ENCODE data around the gene C12orf43.

C12orf43 gene

DNA sequence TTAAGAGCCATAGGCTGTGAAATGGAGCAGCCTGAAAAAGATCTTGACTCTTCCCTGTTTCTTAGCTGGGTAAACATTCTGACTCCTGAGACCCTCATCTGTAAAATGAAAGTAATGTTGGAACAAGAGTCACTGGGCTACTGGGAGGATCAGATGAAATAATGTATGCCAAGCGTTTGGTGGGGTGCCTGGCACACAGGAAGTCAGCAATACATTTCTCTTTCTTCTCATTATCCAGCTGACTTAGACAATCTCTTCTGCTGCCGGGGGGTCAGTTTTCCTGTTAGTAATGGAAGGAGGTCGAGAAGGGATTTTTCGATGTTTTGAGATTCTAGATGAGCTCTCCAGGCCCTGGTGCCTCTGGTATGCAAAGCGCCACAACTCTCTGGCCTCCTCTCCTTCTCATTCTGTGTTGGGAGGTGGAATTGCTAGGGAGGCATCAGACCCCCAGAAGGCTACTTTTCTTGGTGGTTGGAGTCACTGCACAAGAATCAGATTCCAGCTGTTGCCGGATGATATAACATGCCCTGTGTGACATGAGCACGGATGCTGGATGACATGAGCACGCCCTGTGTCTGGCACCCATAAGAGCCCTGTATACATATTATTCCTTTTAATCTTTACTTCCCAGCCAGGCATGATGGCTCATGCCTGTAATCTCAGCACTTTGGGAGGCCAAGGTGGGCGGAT lies 18.5 kb upstream of the C12orf43 start:
- no peak for DNase-seq
- intact Hi-C loops (cut with DNase I), result no loop called here

DNA sequence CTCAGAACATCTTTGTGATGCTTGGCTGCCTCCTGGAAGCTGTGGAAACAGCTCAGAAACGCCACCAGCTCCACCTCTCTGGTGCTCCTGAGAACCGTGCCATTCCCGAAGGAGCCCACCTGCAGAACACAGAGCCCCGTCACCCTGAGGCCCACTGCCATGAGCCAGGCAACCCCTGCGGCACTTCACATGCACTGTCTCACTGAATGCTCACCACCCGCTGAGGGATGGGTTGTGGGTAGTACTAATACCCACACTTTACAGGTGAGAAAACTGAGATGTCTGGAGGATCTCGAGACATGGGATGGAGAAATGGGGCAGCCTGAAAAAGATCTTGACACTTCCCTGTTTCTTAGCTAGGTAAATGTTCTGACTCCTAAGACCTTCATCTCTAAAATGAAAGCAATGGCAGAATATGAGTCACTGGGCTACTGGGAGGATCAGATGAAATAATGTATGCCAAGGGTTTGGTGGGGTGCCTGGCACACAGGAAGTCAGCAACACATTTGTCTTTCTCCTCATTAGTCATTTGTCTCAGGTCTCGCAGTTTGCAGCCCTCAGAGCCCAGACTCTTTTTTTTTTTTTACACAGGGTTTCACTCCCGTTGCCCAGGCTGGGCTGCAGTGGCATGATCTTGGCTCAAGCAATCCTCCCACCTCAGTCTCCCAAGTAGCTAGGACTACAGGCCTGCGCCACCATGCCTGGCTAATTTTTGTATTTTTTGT lies 17.5 kb upstream of the C12orf43 start:
- no peak for DNase-seq
- intact Hi-C loops (cut with DNase I), result no loop called here

DNA sequence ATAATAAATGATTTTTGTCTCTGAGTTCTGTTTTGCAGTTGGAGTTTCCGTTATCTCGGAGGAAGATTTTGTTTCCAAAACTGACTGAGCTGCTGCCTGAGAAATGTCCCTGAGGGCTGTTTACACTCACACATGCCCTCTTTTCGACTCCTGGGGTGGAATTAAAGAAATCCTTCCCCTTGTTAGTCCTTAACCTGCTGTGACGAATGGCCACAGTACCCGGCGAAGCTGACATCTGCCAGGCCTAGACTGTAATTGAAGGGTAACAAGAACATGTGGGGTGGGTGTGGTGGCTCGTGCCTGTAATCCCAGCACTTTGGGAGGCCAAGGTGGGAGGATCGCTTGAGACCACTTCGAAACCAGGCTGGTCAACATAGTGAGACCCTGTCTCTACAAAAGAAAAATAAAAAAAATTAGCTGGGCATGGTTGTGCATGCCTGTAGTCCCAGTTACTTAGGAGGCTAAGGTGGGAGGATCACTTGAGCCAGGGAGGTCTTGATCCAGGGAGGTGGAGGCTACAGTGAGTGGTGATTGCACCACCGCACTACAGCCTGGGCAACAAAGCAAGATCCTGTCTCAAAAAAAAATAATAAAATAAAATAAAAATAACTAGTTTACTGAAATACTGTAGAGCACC lies 14.4 kb upstream of the C12orf43 start:
- no peak for DNase-seq
- intact Hi-C loops (cut with DNase I), result no loop called here

DNA sequence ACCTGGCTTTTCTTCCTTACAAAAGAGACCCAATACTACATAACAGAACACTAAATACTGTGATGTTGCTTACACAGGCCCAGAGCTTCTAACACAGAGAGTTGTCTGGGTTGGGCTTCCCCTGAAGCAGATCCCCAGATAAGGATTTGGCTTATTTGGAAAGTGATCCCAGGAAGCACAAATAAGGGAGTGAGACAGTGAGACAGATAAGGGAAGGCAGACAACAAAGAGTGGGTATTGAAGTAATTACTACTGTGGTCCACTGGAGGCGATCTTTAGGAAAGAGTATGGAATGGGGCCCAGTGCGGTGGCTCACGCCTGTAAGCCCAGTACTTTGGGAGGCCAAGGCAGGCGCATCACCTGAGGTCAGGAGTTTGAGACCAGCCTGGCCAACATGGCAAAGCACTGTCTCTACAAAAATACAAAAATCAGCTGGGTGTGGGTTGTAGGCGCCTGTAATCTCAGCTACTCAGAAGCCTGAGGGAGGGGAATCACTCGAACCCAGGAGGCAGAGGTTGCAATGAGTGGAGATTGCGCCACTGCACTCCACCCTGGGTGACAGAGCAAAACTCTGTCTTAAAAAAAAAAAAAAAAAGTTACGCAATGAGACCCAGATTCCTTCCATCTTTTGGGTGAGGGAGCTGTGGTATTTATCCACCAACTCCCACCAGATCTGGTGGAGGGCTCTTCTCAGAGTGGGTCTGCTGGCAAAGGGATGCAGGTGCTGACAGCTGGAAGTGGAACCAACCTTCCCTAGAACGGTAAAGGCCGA lies 10.2 kb upstream of the C12orf43 start:
- no peak for DNase-seq
- intact Hi-C loops (cut with DNase I), result no loop called here

DNA sequence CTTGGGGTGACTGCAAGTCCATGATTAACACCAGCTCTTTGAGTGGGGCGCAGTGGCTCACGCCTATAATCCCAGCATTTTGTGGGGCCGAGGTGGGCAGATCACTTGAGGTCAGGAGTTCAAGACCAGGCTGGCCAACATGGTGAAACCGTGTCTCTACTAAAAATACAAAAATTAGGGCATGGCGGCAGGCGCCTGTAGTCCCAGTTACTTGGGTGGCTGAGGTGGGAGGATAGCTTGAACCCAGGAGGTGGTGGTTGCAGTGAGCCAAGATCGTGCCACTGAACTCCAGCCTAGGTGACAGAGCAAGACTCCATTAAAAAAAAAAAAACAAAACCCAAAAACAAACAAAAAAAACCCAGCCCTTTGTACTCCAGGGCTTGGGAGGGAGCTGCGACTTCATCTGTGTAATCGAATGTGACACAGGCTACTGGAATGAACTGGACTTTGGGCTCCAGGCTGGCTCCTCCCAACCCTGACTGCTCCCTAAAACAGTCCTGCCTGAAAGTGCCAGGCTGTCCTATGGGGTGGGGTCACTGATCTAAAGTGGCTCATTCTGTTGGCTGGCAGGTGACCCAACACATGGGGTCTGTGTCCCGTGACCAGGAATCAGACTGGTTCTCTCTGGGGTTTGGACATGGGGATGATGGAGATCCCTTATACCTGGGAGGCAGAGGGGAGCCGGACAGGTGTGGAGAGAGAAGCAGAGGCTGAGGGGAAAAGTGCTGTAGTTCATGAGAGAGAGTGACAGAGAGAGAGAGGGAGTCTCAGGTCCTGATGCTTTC lies 9.3 kb upstream of the C12orf43 start:
- DNase-seq, result no peak
- intact Hi-C loops (cut with DNase I), result no loop called here

DNA sequence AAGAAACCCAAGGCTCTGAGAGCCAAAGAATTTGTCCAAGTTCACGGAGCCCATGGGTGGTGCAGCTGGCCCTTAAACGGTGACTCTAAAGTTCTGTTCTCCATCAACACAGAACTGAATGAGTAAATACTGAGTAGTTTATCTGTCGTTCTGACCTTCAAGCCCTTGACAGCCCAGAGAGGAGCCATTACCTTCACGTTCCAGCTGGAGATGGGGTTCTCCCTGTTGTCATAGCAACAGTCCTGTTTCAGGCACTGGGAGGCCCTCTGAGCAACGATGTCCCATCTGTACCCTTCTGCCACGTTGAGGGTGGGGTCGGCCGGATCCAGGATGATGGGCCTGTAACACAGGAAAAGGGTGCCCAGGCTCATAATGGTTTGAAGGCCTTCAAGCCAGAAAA lies 7.5 kb upstream of the C12orf43 start:
- no peak for DNase-seq
- intact Hi-C loops (cut with DNase I), result no loop called here

DNA sequence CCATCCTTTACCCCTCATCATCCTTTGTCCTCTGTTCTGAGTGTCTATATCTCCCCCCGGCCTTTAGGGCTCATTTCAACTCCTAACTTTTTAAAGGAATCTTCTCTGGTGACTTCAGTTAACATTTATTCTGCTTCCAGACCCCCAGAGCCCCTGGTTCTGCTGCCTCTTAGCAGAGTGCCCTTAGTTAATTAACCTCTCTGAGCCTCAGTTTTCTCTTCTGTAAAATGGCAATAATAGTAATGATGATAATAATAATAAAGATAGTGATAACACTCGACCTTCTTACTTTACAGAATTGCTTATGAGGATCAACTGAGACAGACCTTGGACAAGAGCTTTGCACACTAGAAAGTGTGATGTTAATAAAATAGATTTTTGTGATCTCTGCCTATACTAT lies 6.4 kb upstream of the C12orf43 start:
- intact Hi-C loops (cut with DNase I), result no loop called here
- DNase-seq, result no peak

DNA sequence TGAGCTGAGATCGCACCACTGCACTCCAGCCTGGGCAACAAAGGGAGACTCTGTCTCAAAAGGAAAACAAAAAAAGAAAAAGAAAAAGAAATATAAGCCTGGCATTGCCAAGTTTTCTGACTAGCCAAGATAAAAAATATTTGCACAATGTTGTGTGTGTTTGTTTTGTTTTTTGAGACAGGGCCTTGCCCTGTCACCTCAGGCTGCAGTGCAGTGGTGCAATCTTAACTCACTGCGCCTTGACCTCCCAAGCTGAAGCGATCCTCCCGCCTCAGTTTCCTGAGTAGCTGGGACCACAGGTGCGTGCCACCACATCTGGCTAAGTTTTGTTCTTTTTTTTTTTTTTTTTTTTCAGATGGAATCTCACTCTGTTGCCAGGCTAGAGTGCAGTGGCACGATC lies 5.5 kb upstream of the C12orf43 start:
- no peak for DNase-seq
- intact Hi-C loops (cut with DNase I), result no loop called here

DNA sequence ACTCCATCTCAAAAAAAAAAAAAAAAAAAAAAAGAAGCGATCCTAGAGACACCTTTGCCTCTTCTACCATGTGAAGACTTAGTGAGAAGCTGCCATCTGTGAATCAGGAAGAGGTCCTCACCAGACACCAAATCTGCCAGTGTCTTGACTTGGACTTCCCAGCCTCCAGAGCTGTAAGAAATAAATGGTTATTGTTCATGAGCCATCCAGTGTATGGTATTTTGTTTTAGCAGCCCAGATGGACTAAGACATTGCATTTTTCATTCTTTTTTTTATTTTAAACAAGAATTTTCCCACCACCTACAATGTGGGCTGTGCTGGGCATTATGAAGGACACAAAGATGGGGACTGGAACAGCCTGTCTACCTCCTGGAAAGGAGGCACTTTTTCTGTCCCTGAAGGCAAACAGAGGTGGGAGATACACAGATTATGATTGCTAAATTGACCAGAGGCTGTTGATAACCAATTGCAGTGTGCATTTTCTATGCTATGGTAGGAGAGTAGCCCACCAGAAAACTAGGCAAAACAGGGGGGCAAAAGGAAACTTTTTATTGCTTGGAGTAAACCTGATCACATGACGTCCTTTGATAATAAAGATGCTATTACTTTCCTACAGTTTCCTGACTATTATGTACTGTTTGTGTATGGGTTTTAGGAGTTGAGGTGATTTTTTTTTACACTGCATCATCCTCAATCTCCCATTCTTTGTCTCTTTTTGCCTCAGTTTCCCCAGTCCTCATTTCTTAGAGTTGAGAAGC lies 2.8 kb upstream of the C12orf43 start:
- intact Hi-C loops (cut with DNase I), result no loop called here
- DNase-seq, result no peak

DNA sequence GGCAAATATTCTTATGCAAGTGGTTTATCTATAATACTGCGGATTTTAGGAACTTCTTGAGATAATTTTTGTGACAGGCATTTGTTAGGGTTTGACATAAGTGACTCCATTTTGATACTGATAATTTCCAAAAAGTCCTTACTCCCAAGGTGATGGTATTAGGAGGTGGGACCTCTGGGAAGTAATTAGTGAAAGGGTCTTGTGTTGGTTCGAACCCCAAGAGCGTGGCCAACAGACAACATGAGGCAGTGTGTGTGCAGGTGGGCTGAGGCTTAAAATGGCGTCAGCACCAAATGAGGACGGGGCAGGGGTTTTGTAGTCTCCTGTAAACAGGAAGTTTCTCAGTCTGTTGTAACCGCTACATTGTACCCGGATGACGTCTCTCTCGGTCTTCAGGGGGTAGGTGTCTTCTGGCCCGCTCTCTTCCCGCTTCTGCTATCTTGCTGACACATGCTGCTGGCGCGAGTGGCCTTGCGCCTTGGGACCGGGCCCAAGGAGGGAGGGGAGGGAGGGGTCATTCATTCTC lies 1.7 kb upstream of the C12orf43 start:
- DNase-seq, result no peak
- intact Hi-C loops (cut with DNase I), result no loop called here

DNA sequence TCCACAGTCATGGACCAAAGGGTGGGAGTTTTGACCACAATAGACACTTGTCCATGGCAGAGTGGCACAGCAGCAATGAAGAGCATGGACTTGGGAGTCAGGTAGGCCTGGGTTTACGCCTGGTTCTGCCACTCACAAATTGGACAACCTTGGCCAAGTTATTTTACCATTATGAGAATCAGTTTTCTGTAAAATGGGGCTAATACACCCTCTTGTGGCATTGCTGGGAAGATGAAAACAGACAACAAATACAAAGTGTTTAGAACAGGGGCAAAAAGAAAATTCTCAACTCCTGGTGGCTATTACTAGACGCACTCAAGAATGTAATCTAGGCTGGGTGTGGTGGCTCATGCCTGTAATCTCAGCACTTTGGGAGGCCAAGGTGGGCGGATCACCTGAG lies 2.6 kb downstream of the C12orf43 start:
- no peak for DNase-seq
- intact Hi-C loops (cut with DNase I), result no loop called here

DNA sequence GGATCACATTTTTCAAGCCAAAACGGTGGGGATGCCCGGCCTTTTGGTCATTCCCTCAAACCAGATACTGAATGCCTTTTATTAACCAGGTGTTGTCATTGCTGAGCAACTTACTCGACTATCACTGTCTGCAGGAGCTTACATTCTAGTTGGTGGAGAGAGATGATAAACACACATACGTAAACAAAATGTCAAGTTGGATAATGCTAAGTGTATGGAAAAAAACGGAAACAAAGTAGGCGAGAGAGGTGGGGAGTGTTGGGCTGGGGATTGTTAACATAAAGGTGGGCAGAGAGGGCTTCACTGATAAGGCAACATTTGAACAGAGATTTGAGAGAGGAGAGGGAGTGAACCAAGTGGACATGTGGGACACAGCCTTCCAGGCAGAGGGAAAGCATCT lies 4.5 kb downstream of the C12orf43 start:
- intact Hi-C loops (cut with DNase I), result no loop called here

DNA sequence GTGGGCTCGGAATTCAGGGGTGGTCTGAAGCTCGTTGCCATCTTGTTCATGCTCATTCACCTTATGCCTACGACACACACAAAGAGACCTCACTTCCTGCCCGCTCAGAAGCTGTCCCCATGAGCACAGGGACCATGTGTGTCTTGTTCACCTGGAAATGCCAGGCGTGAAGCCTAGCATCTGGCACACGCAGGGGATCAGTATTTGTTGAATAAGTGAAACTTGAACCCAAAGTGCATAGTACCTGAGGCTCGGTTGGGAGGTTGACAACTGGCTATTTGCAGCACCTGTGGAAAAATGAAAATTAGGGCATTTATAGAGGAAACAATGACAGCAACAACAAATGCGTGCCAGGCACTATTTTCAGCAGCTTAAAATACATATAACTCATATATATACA lies 5.4 kb downstream of the C12orf43 start:
- intact Hi-C loops (cut with DNase I), result no loop called here
- DNase-seq, result no peak

More for the DNA sequence above, 4.5 kb downstream of the C12orf43 start:
- DNase-seq, result no peak

DNA sequence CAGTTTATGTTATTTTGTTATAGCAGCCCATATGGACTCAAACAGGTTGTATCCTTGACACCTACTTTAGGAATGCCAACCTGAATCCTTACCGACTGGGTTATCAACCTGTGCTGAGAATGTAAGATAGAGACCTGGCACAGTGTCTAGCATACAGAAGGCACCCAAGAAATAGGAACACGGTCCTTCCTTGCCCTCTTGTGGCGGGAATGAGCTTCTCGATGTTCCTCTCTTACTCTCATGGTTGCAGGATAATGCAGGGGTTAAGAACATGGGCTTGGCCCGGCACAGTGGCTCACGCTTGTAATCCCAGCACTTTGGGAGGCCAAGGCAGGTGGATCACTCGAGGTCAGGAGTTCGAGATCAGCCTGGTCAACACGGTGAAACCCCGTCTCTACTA lies 6.5 kb downstream of the C12orf43 start:
- DNase-seq, result peak in 22 of 42 donors; percentile 7 to 61 (median 32)
- intact Hi-C loops (cut with DNase I), result no loop called here

DNA sequence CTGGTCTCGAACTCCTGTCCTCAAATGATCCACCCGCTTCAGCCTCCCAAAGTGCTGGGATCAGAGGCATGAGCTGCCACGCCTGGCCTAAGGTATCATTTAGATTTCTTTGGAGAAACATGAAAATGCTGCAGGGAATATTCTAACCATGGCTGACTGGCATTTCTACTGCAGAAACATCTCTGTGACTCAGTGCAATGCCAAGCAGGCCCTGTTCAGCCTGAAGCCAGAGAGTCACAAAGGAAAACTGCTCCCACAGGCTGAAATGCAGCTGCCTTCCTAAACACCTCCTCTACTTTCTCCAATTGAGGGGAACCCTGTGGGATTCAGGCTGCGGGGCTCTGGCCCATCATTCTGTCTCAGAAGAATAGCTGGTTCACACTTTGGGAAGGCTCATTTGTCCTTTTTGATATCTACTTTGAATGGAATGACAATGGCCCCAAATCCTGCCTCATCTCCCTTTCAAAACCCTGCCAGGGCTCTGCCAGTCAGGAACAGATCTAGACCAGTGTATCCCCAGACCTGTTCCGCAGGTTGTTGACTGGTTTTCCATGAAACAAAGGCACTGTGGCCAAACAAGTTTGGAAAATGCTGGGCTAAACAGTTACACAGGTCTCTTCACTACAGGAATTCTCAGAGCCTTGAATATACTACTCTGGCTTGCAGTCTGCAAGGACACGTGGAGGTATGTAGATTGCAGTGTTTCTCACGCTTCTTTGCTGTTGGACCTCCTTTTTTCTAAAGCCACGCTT lies 7.8 kb downstream of the C12orf43 start:
- intact Hi-C loops (cut with DNase I), result no loop called here
- no peak for DNase-seq

DNA sequence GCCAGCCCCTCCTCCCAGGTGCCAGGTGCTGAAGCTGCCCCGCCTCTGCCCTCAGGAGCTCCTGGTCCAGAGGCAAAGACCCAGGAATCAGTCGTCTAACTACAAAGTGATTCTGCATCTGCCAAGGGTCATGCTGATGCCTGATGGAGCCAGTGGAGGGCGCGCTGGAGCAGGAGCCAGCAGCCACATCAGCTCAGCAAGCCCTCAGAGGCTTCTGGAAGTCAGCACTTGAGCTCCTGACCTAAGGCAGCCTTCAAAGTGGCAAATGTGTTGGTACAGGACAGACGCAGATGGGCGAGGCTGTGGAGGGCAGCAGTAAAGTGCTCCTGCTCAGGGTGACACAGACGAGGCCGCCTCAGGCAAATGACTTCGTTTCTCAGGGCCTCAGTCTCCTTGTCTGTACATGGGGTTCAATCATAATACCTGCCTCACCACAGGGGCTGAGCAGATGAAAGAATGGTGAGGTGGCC lies 10.9 kb downstream of the C12orf43 start:
- intact Hi-C loops (cut with DNase I), result no loop called here
- DNase-seq, result peak in 36 of 42 donors; percentile 10 to 67 (median 36)

DNA sequence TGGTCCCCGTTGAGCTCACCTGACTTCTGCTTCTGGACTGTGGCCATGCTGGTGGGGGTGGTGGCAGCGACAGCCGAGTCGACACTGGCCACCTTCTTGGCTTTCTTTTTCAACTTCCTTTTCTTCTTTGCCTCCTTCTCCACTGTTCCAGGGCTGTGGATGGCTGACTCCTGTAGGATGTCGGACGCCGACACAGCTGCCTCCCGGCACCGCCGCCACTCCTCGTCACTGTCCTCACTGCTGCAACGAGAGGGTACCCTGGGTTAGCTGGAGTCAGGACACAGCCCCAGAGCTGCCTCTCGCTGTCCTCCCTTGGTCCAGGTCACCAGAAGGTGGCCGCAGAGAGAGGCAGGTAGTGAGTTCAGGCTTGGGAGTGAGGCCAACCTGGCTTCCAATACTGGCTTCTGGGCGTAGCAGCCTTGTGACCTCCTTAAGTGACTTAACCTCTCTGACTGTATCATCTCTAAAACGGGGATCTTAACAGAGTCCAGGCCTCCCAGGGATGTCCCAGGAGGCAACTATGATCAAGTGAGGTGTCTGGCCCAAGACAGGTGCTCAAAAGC lies 12.0 kb downstream of the C12orf43 start:
- intact Hi-C loops (cut with DNase I), result no loop called here

More for the DNA sequence above, 12.0 kb downstream of the C12orf43 start:
- DNase-seq, result no peak

Measured in head of caudate nucleus (tissue), 42 donors.